B cell (primary cell): ENCODE results near the gene ELANE.

Experiments
- CTCF ChIP-seq: fragments of 200-600 bp; IDR thresholded peaks from one replicate; pipeline ENCODE4 v1.8.0; 2022; ENCODE audit warnings: antibody characterized with exemption, mild to moderate bottlenecking
- EZH2 ChIP-seq: IDR thresholded peaks from 2 replicates; pipeline ENCODE4 v1.6.1; 2012; ENCODE audit warnings: borderline replicate concordance, low read depth, mild to moderate bottlenecking, moderate library complexity, low read length; ENCODE audit not compliant: insufficient read depth, poor library complexity, severe bottlenecking

GRCh38 chr19:850979-851335 lies 1.1 kb upstream of the ELANE start:
- TF ChIP-seq EZH2 (no peak), CTCF (no peak)
